Astrocyte (in vitro differentiated cells and primary cell): ENCODE data around the gene PNPLA5. TPM values are rescaled to one million over a fixed set of nuclear protein-coding genes. Genes with fewer than 3 reads are reported as not detected.

ENCODE experiments used
- DNase-seq: peaks from one replicate; pipeline ENCODE4 v3.0.0-alpha.2; 2010; ENCODE audit warnings: low read depth
- FAIRE-seq: peaks from 2 replicates; lab custom pipeline; 2011; peaks lifted over from hg19 to GRCh38; lab: Jason Lieb, UNC
- H2AFZ ChIP-seq: 2 replicates; pipeline ENCODE4 v1.6.0; 2012; ENCODE audit warnings: low read depth, low read length, inconsistent platforms
- H3K27ac ChIP-seq: 2 replicates; pipeline ENCODE4 v1.5.1; 2011; ENCODE audit warnings: low read depth, low read length, inconsistent platforms
- H3K27me3 ChIP-seq: 2 replicates; pipeline ENCODE4 v1.6.0; 2011; ENCODE audit warnings: low read length, inconsistent platforms; ENCODE audit not compliant: insufficient read depth
- H3K36me3 ChIP-seq: 2 replicates; pipeline ENCODE4 v1.5.1; 2011; ENCODE audit warnings: low read length, inconsistent platforms; ENCODE audit not compliant: insufficient read depth
- H3K4me1 ChIP-seq: 2 replicates; pipeline ENCODE4 v1.5.1; 2011; ENCODE audit warnings: low read length, inconsistent platforms; ENCODE audit not compliant: insufficient read depth
- H3K4me2 ChIP-seq: 2 replicates; pipeline ENCODE4 v1.6.0; 2012; ENCODE audit warnings: low read length, inconsistent platforms
- H3K4me3 ChIP-seq: 2 replicates; pipeline ENCODE4 v1.5.1; 2011; ENCODE audit warnings: low read depth, mild to moderate bottlenecking, low read length, inconsistent platforms; ENCODE audit not compliant: insufficient read depth
- H3K79me2 ChIP-seq: 2 replicates; pipeline ENCODE4 v1.6.0; 2012; ENCODE audit warnings: mild to moderate bottlenecking, low read length, inconsistent platforms; ENCODE audit not compliant: insufficient read depth
- H3K9ac ChIP-seq: 2 replicates; pipeline ENCODE4 v1.6.0; 2012; ENCODE audit warnings: mild to moderate bottlenecking, low read length, inconsistent platforms
- H3K9me3 ChIP-seq: 2 replicates; pipeline ENCODE4 v1.5.1; 2012; ENCODE audit warnings: low read depth, mild to moderate bottlenecking, low read length, inconsistent platforms; ENCODE audit not compliant: insufficient read depth
- H4K20me1 ChIP-seq: 2 replicates; pipeline ENCODE4 v1.6.0; 2012; ENCODE audit warnings: low read length, inconsistent platforms; ENCODE audit not compliant: insufficient read depth
- H3K27ac Mint-ChIP-seq: one replicate; pipeline ENCODE4 v1.8.0; 2021; ENCODE audit warnings: mild to moderate bottlenecking, mixed read lengths; ENCODE audit not compliant: unreplicated experiment
- H3K27me3 Mint-ChIP-seq: one replicate; pipeline ENCODE4 v1.8.0; 2021; ENCODE audit warnings: low read depth, mixed read lengths; ENCODE audit not compliant: unreplicated experiment
- H3K36me3 Mint-ChIP-seq: one replicate; pipeline ENCODE4 v1.8.0; 2021; ENCODE audit warnings: low read depth, mixed read lengths; ENCODE audit not compliant: unreplicated experiment
- H3K4me1 Mint-ChIP-seq: one replicate; pipeline ENCODE4 v1.8.0; 2021; ENCODE audit warnings: low read depth, mixed read lengths; ENCODE audit not compliant: unreplicated experiment
- H3K4me3 Mint-ChIP-seq: one replicate; pipeline ENCODE4 v1.8.0; 2021; ENCODE audit warnings: mild to moderate bottlenecking, moderate library complexity, mixed read lengths; ENCODE audit not compliant: unreplicated experiment
- H3K9me3 Mint-ChIP-seq: one replicate; pipeline ENCODE4 v1.8.0; 2021; ENCODE audit warnings: mild to moderate bottlenecking, mixed read lengths; ENCODE audit not compliant: unreplicated experiment
- EZH2 ChIP-seq: IDR thresholded peaks from 2 replicates; pipeline ENCODE4 v1.6.1; 2012; ENCODE audit warnings: mild to moderate bottlenecking, low read length, inconsistent platforms; ENCODE audit not compliant: insufficient read depth
- total RNA-seq: library from RNA; stranded (reverse); gene quantifications from 2 replicates; pipeline ENCODE4 v1.2.1, GENCODE V29; 2021
- TF ChIP-seq, protein P1 (sequence below): IDR thresholded peaks from 2 replicates; pipeline ENCODE4 v1.5.1; 2011; ENCODE audit warnings: low read depth, mild to moderate bottlenecking, inconsistent platforms, low read length, moderate library complexity; ENCODE audit not compliant: insufficient read depth

Gene PNPLA5
- total RNA-seq, 1 donor from 2014 or later: not detected

DNA sequence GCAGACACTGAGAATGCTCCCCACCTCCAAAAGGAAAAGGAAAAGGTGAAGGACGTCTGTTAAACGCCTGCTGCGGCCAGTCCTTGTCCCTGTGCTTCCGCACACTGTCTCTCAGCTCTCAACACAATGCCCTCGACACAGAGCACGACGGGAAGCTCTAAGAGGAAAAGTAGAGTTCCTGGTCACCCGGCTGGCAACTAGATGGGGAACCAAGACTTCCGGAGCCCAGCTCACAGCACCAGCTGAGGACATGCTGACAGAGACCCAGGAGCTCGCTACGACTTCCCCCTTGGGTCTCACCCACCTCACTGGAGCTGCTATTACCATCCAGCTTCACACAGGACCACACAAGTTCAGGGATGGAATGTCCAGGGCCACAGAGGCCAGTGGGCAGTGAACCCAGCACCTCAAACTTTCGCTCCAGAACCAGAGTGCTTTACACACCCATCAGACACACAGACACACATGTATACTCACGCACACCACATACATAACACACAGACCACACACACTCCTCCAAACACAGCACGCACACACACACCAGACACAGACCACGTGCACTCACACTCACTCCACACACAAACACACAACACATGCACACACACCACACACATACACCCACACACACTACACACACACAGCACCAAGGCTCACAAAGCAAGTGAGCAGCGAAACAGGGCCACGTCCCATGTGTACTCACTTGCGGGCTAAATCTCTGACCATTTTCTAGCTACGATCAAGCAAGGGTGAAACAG lies 39.1 kb downstream of the PNPLA5 start:
- Histone ChIP-seq H3K27ac (no peak overlapping the region), H3K4me3 (no peak overlapping the region), H3K4me1 (no peaks in the 10 kb centered on the region), H3K9me3 (no peaks in the 10 kb centered on the region), H3K36me3 (no peaks in the 10 kb centered on the region), H3K9ac (no peak overlapping the region), H2AFZ (no peak overlapping the region), H3K4me2 (no peak overlapping the region), H3K79me2 (no peaks in the 10 kb centered on the region), H3K27me3 (peaks cover 4% of the 10 kb centered on the region), H4K20me1 (peaks cover 54% of the 10 kb centered on the region)
- Mint-ChIP-seq H3K27ac (no peak overlapping the region), H3K9me3 (peaks cover 3% of the 10 kb centered on the region), H3K27me3 (peaks cover 13% of the 10 kb centered on the region), H3K4me1 (no peaks in the 10 kb centered on the region), H3K4me3 (no peak overlapping the region), H3K36me3 (peaks cover 4% of the 10 kb centered on the region)
- TF ChIP-seq, protein P1, sequence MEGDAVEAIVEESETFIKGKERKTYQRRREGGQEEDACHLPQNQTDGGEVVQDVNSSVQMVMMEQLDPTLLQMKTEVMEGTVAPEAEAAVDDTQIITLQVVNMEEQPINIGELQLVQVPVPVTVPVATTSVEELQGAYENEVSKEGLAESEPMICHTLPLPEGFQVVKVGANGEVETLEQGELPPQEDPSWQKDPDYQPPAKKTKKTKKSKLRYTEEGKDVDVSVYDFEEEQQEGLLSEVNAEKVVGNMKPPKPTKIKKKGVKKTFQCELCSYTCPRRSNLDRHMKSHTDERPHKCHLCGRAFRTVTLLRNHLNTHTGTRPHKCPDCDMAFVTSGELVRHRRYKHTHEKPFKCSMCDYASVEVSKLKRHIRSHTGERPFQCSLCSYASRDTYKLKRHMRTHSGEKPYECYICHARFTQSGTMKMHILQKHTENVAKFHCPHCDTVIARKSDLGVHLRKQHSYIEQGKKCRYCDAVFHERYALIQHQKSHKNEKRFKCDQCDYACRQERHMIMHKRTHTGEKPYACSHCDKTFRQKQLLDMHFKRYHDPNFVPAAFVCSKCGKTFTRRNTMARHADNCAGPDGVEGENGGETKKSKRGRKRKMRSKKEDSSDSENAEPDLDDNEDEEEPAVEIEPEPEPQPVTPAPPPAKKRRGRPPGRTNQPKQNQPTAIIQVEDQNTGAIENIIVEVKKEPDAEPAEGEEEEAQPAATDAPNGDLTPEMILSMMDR: no peak
- no peak for TF ChIP-seq EZH2
- FAIRE-seq (no peak), DNase-seq (no peak)

DNA sequence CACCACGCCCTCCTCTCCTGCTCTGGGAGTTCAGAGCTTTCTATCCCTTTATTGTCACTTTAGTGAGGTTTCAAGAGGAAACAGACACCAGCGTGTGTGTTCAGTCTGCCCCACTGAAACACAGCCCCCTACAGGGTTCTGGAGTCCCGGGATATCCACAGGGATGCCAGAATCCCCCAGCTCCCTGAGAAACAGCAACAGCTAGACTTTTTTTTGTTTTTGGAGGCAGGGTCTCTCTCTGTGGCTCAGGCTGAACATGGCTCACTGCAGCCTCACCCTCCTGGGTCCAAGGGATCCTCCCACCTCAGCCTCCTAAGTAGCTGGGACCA lies 39.9 kb downstream of the PNPLA5 start:
- Histone ChIP-seq H3K4me2 (no peak overlapping the region), H3K9me3 (no peaks in the 10 kb centered on the region), H3K9ac (no peak overlapping the region), H4K20me1 (peaks cover 57% of the 10 kb centered on the region), H3K27me3 (peaks cover 4% of the 10 kb centered on the region), H3K27ac (no peak overlapping the region), H3K36me3 (no peaks in the 10 kb centered on the region), H3K4me1 (no peaks in the 10 kb centered on the region), H3K4me3 (no peak overlapping the region), H3K79me2 (no peaks in the 10 kb centered on the region), H2AFZ (no peak overlapping the region)
- Mint-ChIP-seq H3K27me3 (peaks cover 13% of the 10 kb centered on the region), H3K27ac (no peak overlapping the region), H3K9me3 (peaks cover 2% of the 10 kb centered on the region), H3K36me3 (peaks cover 2% of the 10 kb centered on the region), H3K4me1 (no peaks in the 10 kb centered on the region), H3K4me3 (no peak overlapping the region)
- TF ChIP-seq, protein P1: no peak
- TF ChIP-seq EZH2: no peak
- FAIRE-seq: no peak
- no peak for DNase-seq
